Endothelial cell of umbilical vein (primary cell): Measurements from ENCODE around the gene LYSMD4.

Source experiments
- JUN ChIP-seq: IDR thresholded peaks from 2 replicates; pipeline ENCODE4 v1.6.1; 2011; ENCODE audit warnings: borderline replicate concordance, low read depth; ENCODE audit not compliant: insufficient read length, insufficient read depth
- POLR2A ChIP-seq: IDR thresholded peaks from 2 replicates; pipeline ENCODE4 v1.6.1; 2012; ENCODE audit warnings: low read depth, mild to moderate bottlenecking, control low read depth, low read length
- POLR2AphosphoS5 ChIP-seq: IDR thresholded peaks from 2 replicates; pipeline ENCODE4 v1.6.1; 2012; ENCODE audit warnings: low read depth, mild to moderate bottlenecking, control low read depth, low read length, moderate library complexity; ENCODE audit not compliant: insufficient read depth

DNA sequence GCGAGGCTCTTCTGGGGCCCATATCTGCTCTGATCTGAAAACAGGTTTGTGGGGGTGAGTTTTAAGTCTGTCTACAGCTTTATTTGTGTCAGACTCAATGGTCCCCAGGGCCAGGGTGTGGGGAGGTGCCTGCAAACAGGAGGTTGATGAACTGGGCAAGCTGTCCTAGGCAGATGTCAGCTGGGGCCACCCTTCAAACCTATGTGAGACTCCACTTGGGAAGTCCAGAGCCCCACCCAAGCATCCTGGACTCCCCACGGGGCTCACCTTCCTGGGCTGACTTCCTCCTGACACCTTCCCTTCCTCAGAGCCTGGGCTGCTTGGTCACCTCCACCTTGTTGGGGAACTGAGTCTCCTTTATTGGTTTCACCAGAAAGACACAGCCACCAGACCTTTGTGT is 8.6 kb upstream of the LYSMD4 start:
- TF ChIP-seq POLR2A (no peak), POLR2AphosphoS5 (no peak), JUN (no peak)
